Activated CD4-positive, alpha-beta T cell treated with anti-CD3 and anti-CD28 coated beads for 24 hours (primary cell): ENCODE measurements around the gene ARF3.
A peak's percentile ranks its signal among the peaks of the same experiment; 100 is the strongest.
"Not testable (repeated sequence)": the region's sequence is repeated elsewhere in the genome, so short reads cannot be mapped to it uniquely, and the experiment has no call there.

Experiments used
- DNase-seq, 2 donors: peaks; one replicate each; pipeline ENCODE4 v3.0.0-alpha.2; 2020; ENCODE audit warnings: low read depth in 2 of 2

ARF3 gene

GRCh38 chr12:48929551-48929950, 27.7 kb downstream of the ARF3 start:
- DNase-seq: no peak

- no peak for DNase-seq
Measured at GRCh38 chr12:48927261-48927660, 30.0 kb downstream of the ARF3 start.

- peak; percentile 53 to 59 for DNase-seq
Measured at GRCh38 chr12:48925304-48926011, 31.8 kb downstream of the ARF3 start, which contains the start of gene FKBP11. TSS of gene FKBP11 (minus strand) at chr12:48925492. CDS start at chr12:48925428, 64 bp downstream.

GRCh38 chr12:48924617-48925303, 32.5 kb downstream of the ARF3 start:
- peak; percentile 53 to 55 for DNase-seq

- DNase-seq: no peak
Measured at GRCh38 chr12:48923117-48923516, 34.2 kb downstream of the ARF3 start.

GRCh38 chr12:48917857-48918537, 39.3 kb downstream of the ARF3 start:
- no peak for DNase-seq

GRCh38 chr12:48910196-48910595, 47.1 kb downstream of the ARF3 start:
- DNase-seq: no peak

- not testable (repeated sequence) for DNase-seq
Measured at GRCh38 chr12:48909698-48910097, 47.6 kb downstream of the ARF3 start.

- DNase-seq: no peak
Measured at GRCh38 chr12:48907245-48907644, 50.0 kb downstream of the ARF3 start.

GRCh38 chr12:48903982-48904411, 53.3 kb downstream of the ARF3 start:
- DNase-seq: peak; percentile 73 to 80

GRCh38 chr12:48903363-48903981, 53.8 kb downstream of the ARF3 start:
- no peak for DNase-seq

- no peak for DNase-seq
Measured at GRCh38 chr12:48901278-48901677, 56.0 kb downstream of the ARF3 start.

GRCh38 chr12:48899651-48900050, 57.6 kb downstream of the ARF3 start:
- DNase-seq: no peak

- DNase-seq: no peak
Measured at GRCh38 chr12:48894271-48894670, 63.0 kb downstream of the ARF3 start.

GRCh38 chr12:48890657-48891418, 66.4 kb downstream of the ARF3 start:
- peak; percentile 60 to 69 for DNase-seq

GRCh38 chr12:48889679-48890078, 67.6 kb downstream of the ARF3 start:
- DNase-seq: no peak
